H1 (cell line): ENCODE data around the gene TYMS. TPM values are rescaled to one million over a fixed set of nuclear protein-coding genes. Genes with fewer than 3 reads are reported as not detected.

ENCODE experiments used
- CTCF ChIA-PET: fragments of 300-600 bp; sonication (Branson Sonifier 250); formaldehyde crosslinking; loops from one replicate; lab custom pipeline; 2021; ENCODE audit not compliant: partially characterized antibody; lab: Charles Lee
- POLR2A ChIA-PET: fragments of 300-600 bp; sonication (Branson Sonifier 250); formaldehyde crosslinking; loops from one replicate; lab custom pipeline; 2021; ENCODE audit warnings: inconsistent platforms; ENCODE audit not compliant: partially characterized antibody; lab: Charles Lee
- DNase-seq, 2 experiments: peaks; one replicate each; pipeline versions ENCODE4 v3.0.0 to v3.0.0-alpha.2; 2010 to 2022; ENCODE audit warnings: low spot score in 2 of 2, low read depth in 1 of 2, mixed read lengths in 1 of 2
- FAIRE-seq: peaks from 2 replicates; lab custom pipeline; 2011; peaks lifted over from hg19 to GRCh38; lab: Jason Lieb, UNC
- H2AFZ ChIP-seq: 2 replicates; pipeline ENCODE4 v1.8.1; 2012; ENCODE audit warnings: low read length, inconsistent platforms
- H2AK5ac ChIP-seq: 2 replicates; pipeline ENCODE4 v1.6.1; 2013; ENCODE audit warnings: low read depth, low read length
- H2BK120ac ChIP-seq: replicated peaks from 2 replicates; pipeline ENCODE3; 2013; ENCODE audit warnings: low read depth, low read length, inconsistent platforms
- H2BK12ac ChIP-seq: 2 replicates; pipeline ENCODE4 v1.6.1; 2013; ENCODE audit warnings: low read depth, low read length
- H2BK15ac ChIP-seq: 2 replicates; pipeline ENCODE4 v1.6.1; 2013; ENCODE audit warnings: low read length
- H2BK20ac ChIP-seq: 2 replicates; pipeline ENCODE4 v1.6.1; 2013; ENCODE audit warnings: low read length
- H2BK5ac ChIP-seq: 2 replicates; pipeline ENCODE4 v1.6.1; 2013; ENCODE audit warnings: low read depth, low read length
- H3K14ac ChIP-seq: 2 replicates; pipeline ENCODE4 v1.6.1; 2013; ENCODE audit warnings: inconsistent platforms; ENCODE audit not compliant: insufficient read length
- H3K18ac ChIP-seq: 2 replicates; pipeline ENCODE4 v1.6.1; 2013; ENCODE audit warnings: low read length; ENCODE audit errors: extremely low read depth
- H3K23ac ChIP-seq: 2 replicates; pipeline ENCODE4 v1.6.1; 2013; ENCODE audit warnings: inconsistent platforms; ENCODE audit not compliant: insufficient read length
- H3K23me2 ChIP-seq: 2 replicates; pipeline ENCODE4 v1.6.1; 2013; ENCODE audit warnings: low read depth, low read length
- H3K27ac ChIP-seq: 2 replicates; pipeline ENCODE4 v1.6.1; 2011; ENCODE audit warnings: low read depth, low read length, inconsistent platforms
- H3K27me3 ChIP-seq, 4 experiments: replicated peaks in 1 of 4; 1 replicate in 1 of 4; 2 replicates in 3 of 4; pipeline versions ENCODE4 v1.6.1 to v1.8.1; 2011 to 2013; ENCODE audit warnings: low read length in 3 of 4, mild to moderate bottlenecking in 3 of 4, inconsistent platforms in 2 of 4, mixed read lengths in 2 of 4, moderate library complexity in 1 of 4; ENCODE audit not compliant: control insufficient read depth in 3 of 4, insufficient read depth in 3 of 4; ENCODE audit errors: extremely low read depth in 1 of 4
- H3K36me3 ChIP-seq, 4 experiments: 2 replicates each; pipeline versions ENCODE4 v1.6.1 to v1.8.1; 2011 to 2013; ENCODE audit warnings: mild to moderate bottlenecking in 4 of 4, low read length in 3 of 4, moderate library complexity in 2 of 4, control low read depth in 1 of 4, inconsistent platforms in 1 of 4; ENCODE audit not compliant: insufficient read depth in 4 of 4, control insufficient read depth in 2 of 4
- H3K4ac ChIP-seq: replicated peaks from 2 replicates; pipeline ENCODE3; 2013; ENCODE audit warnings: low read length, low read depth, mixed read lengths, inconsistent platforms; ENCODE audit not compliant: insufficient read length
- H3K4me1 ChIP-seq, 4 experiments: replicated peaks in 1 of 4; 1 replicate in 1 of 4; 2 replicates in 3 of 4; pipeline versions ENCODE4 v1.6.1 to v1.8.1; 2011 to 2013; ENCODE audit warnings: low read length in 3 of 4, inconsistent platforms in 2 of 4, mixed read lengths in 1 of 4; ENCODE audit not compliant: insufficient read depth in 4 of 4, control insufficient read depth in 3 of 4
- H3K4me2 ChIP-seq, 2 experiments: 2 replicates each; pipeline versions ENCODE4 v1.6.1 to v1.8.1; 2011 to 2013; ENCODE audit warnings: low read depth in 2 of 2, low read length in 2 of 2, control low read depth in 1 of 2, inconsistent platforms in 1 of 2, mild to moderate bottlenecking in 1 of 2; ENCODE audit not compliant: insufficient read depth in 1 of 2
- H3K4me3 ChIP-seq, 4 experiments: fragments of 200-600, 300-600 bp in 1 of 4; sonication (generic), shearing (Covaris generic), sonication (Bioruptor Twin) in 1 of 4; 2 replicates each; pipeline versions ENCODE4 v1.5.1 to v1.8.1; 2011 to 2016; ENCODE audit warnings: low read length in 4 of 4, low read depth in 3 of 4, control low read depth in 2 of 4, inconsistent platforms in 2 of 4, mild to moderate bottlenecking in 2 of 4, mixed read lengths in 1 of 4, moderate library complexity in 1 of 4; ENCODE audit not compliant: insufficient read depth in 2 of 4; ENCODE audit errors: extremely low read depth in 1 of 4
- H3K56ac ChIP-seq: replicated peaks from 2 replicates; pipeline ENCODE3; 2013; ENCODE audit warnings: low read depth, mild to moderate bottlenecking, mixed read lengths, low read length, inconsistent platforms; ENCODE audit not compliant: insufficient read length
- H3K79me1 ChIP-seq: 2 replicates; pipeline ENCODE4 v1.6.1; 2013; ENCODE audit warnings: low read depth, low read length, control low read depth
- H3K79me2 ChIP-seq, 2 experiments: 2 replicates each; pipeline versions ENCODE4 v1.6.1 to v1.8.1; 2012 to 2013; ENCODE audit warnings: low read length in 2 of 2, mild to moderate bottlenecking in 2 of 2, inconsistent platforms in 1 of 2; ENCODE audit not compliant: insufficient read depth in 2 of 2, control insufficient read depth in 1 of 2
- H3K9ac ChIP-seq, 4 experiments: replicated peaks in 1 of 4; 1 replicate in 1 of 4; 2 replicates in 3 of 4; pipeline versions ENCODE4 v1.6.1 to v1.8.1; 2011 to 2013; ENCODE audit warnings: low read depth in 3 of 4, low read length in 3 of 4, control low read depth in 2 of 4, mild to moderate bottlenecking in 2 of 4, moderate library complexity in 2 of 4, inconsistent platforms in 1 of 4; ENCODE audit errors: extremely low read depth in 1 of 4
- H3K9me3 ChIP-seq, 2 experiments: 2 replicates each; pipeline versions ENCODE4 v1.6.1 to v1.8.1; 2012 to 2013; ENCODE audit warnings: mild to moderate bottlenecking in 2 of 2, moderate library complexity in 2 of 2, control low read depth in 1 of 2, inconsistent platforms in 1 of 2, low read depth in 1 of 2, low read length in 1 of 2, mixed read lengths in 1 of 2; ENCODE audit not compliant: insufficient read depth in 2 of 2
- H4K20me1 ChIP-seq, 2 experiments: replicated peaks in 1 of 2; 2 replicates each; pipeline versions ENCODE3 to v1.8.1; 2011 to 2013; ENCODE audit warnings: inconsistent platforms in 2 of 2, low read length in 2 of 2, mild to moderate bottlenecking in 1 of 2; ENCODE audit not compliant: insufficient read depth in 2 of 2, control insufficient read depth in 1 of 2
- H4K5ac ChIP-seq: 2 replicates; pipeline ENCODE4 v1.6.1; 2013; ENCODE audit warnings: low read length, low read depth, mixed read lengths, inconsistent platforms; ENCODE audit not compliant: insufficient read length
- H4K8ac ChIP-seq: 2 replicates; pipeline ENCODE4 v1.8.0; 2013; ENCODE audit warnings: mild to moderate bottlenecking, moderate library complexity, low read length, inconsistent platforms; ENCODE audit not compliant: insufficient read depth; ENCODE audit errors: extremely low read depth
- H4K91ac ChIP-seq: replicated peaks from 2 replicates; pipeline ENCODE3; 2013; ENCODE audit warnings: low read length, mixed read lengths, inconsistent platforms; ENCODE audit not compliant: insufficient read length
- TEAD4 ChIP-seq: IDR thresholded peaks from 2 replicates; pipeline ENCODE4 v1.6.1; 2012; ENCODE audit warnings: low read depth, low read length, inconsistent platforms, mixed read lengths
- WGBS, 2 experiments: shearing (Covaris generic) in 1 of 2; methylation state at CpG; one replicate each; pipeline versions ENCODE4 v1.1.6 to v1.1.7; 2013 to 2015; ENCODE audit warnings: low lambda C conversion rate in 2 of 2, mixed read lengths in 2 of 2, inconsistent platforms in 1 of 2, low coverage in 1 of 2, missing lambda C conversion rate in 1 of 2; ENCODE audit not compliant: insufficient replicate concordance in 2 of 2, insufficient coverage in 1 of 2, insufficient read length in 1 of 2; ENCODE audit errors: extremely low coverage in 1 of 2, missing lambda C conversion rate in 1 of 2; 5-methylcytosine and 5-hydroxymethylcytosine counted together
- polyA plus RNA-seq, 7 experiments: library from polyadenylated mRNA; depleted of rRNA in 3 of 7; stranded (reverse) in 5 of 7; unstranded in 2 of 7; fragments of >200 nt in 5 of 7; fragments of 200-250 nt in 2 of 7; gene quantifications; 1 replicate in 5 of 7; 2 replicates in 1 of 7; 4 replicates in 1 of 7; pipeline versions ENCODE4 v1.2.1 to v1.2.3, GENCODE V29; 2011 to 2013; ENCODE audit warnings: missing spikeins in 2 of 7, mixed read lengths in 2 of 7
- total RNA-seq: library from RNA; stranded (reverse); fragmentation: NEBNext Ultra II Directional; extraction: Animal tissue kit (Norgen Biotek cat#: 25700); gene quantifications from 2 replicates; pipeline ENCODE4 v1.2.1, GENCODE V29; 2021
- TF ChIP-seq, protein P1 (sequence below): IDR thresholded peaks from 2 replicates; pipeline ENCODE4 v1.6.1; 2012; ENCODE audit warnings: inconsistent platforms

TYMS gene
- total and polyA plus RNA-seq, 2 of the 8 experiments (the other 6 are each of a cell fraction or from before 2014, with no cell fraction given) = 91.9 to 110 TPM

DNA sequence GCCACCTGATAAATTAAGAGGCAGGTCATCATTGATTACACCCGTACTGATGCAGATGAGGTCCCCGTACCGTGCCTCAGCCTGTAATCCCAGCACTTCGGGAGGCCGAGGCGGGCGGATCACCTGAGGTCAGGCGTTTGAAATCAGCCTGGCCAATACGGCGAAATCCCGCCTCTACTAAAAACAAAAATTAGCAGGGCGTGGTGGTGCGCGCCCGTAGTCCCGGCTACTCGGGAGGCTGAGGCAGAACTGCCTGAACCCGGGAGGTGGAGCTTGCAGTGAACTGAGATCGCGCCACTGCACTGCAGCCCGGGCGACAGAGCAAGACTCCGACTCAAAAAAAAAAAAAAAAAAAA lies 55.7 kb downstream of the TYMS start:
- H4K91ac ChIP-seq = peak overlapping the region; percentile 65
- H3K4me2 ChIP-seq = peak overlapping the region; percentile 19 to 65; a peak in 3 of 4 replicates
- no peak overlapping the region for H4K5ac ChIP-seq
- peak overlapping the region in 1 of 4 experiments; percentile 8; a peak in 1 of 7 replicates for H3K9ac ChIP-seq
- no peaks in the 10 kb centered on the region for H3K9me3 ChIP-seq
- 82% methylated on average over 10 of the region's 23 CpGs; no CpG with 5 or more reads in 1 of the 2 experiments for whole genome bisulfite sequencing, 2 experiments
- peaks cover 3 to 5% of the 10 kb centered on the region in 2 experiments for H4K20me1 ChIP-seq
- ChIA-PET POLR2A (interaction anchor here (0.7 to 1.6 kb wide), 9 partner anchors 10 to 126 kb away, joined by 3 to 6 read pairs (median 3); partner anchors contain the start of gene TYMS), CTCF (interaction anchor here (0.6 to 2.1 kb wide), 22 partner anchors 10 to 1517 kb away, joined by 3 to 16 read pairs (median 4); no protein-coding TSS in a partner anchor)
- H3K18ac ChIP-seq = no peak overlapping the region; the same call in 1 of the 2 replicates
- no peak overlapping the region for H2BK15ac ChIP-seq
- H3K79me1 ChIP-seq = peaks cover 9% of the 10 kb centered on the region; the same call in 1 of the 2 replicates
- peaks cover 0 to 3% (median 1%) of the 10 kb centered on the region in 4 experiments; a peak in 2 of 7 replicates for H3K4me1 ChIP-seq
- no peaks in the 10 kb centered on the region for H3K27me3 ChIP-seq
- no peak overlapping the region for H3K4ac ChIP-seq
- H3K79me2 ChIP-seq = peaks cover 12 to 30% of the 10 kb centered on the region in 2 experiments
- H4K8ac ChIP-seq = no peak overlapping the region
- 0 out of 2 replicates have a peak overlapping the region, but pooled peaks have one; percentile 0 for H2AFZ ChIP-seq
- H3K23ac ChIP-seq = no peak overlapping the region
- H3K27ac ChIP-seq = no peak overlapping the region
- H2BK5ac ChIP-seq = no peak overlapping the region
- TF ChIP-seq, protein P1, sequence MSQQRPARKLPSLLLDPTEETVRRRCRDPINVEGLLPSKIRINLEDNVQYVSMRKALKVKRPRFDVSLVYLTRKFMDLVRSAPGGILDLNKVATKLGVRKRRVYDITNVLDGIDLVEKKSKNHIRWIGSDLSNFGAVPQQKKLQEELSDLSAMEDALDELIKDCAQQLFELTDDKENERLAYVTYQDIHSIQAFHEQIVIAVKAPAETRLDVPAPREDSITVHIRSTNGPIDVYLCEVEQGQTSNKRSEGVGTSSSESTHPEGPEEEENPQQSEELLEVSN = peak; percentile 40; the same call in 1 of the 2 replicates
- TF ChIP-seq TEAD4 = no peak
- peak overlapping the region; percentile 26 to 81 (median 34) for H3K4me3 ChIP-seq
- peaks cover 8% of the 10 kb centered on the region; the same call in 1 of the 2 replicates for H3K23me2 ChIP-seq
- H3K14ac ChIP-seq = no peak overlapping the region
- no peak overlapping the region for H2BK12ac ChIP-seq
- H2AK5ac ChIP-seq = no peak overlapping the region
- DNase-seq (no peak), FAIRE-seq (no peak)
- no peak overlapping the region for H2BK120ac ChIP-seq
- no peak overlapping the region for H2BK20ac ChIP-seq
- H3K36me3 ChIP-seq = peaks cover 0 to 4% (median 0%) of the 10 kb centered on the region in 4 experiments; a peak in 2 of 8 replicates
- H3K56ac ChIP-seq = no peak overlapping the region
